WTC11 (cell line): Measurements from ENCODE around the gene DNAJC18. TPM values are rescaled to one million over a fixed set of nuclear protein-coding genes. Genes with fewer than 3 reads are reported as not detected.

Experiments
- ATAC-seq: fragments of 200-7000 bp; cut with Tn5 transposase; 2 replicates; pipeline ENCODE4 v1.10.0; 2021; ENCODE audit warnings: mild to moderate bottlenecking, moderate library complexity
- CTCF ChIA-PET: fragments of 300-600 bp; sonication (Branson Sonifier 250); formaldehyde crosslinking; loops from one replicate; lab custom pipeline; 2021; ENCODE audit warnings: antibody characterized with exemption; lab: Charles Lee
- POLR2A ChIA-PET: fragments of 350-600 bp; sonication (Branson Sonifier 250); formaldehyde crosslinking; loops from one replicate; lab custom pipeline; 2021; ENCODE audit warnings: antibody characterized with exemption; lab: Charles Lee
- DNase-seq: peaks from one replicate; pipeline ENCODE4 v3.0.0; 2021; ENCODE audit warnings: low spot score
- H3K27ac Mint-ChIP-seq: 2 replicates; pipeline ENCODE4 v1.8.0; 2021; ENCODE audit warnings: mixed read lengths
- H3K27me3 Mint-ChIP-seq: 2 replicates; pipeline ENCODE4 v1.8.0; 2021; ENCODE audit warnings: low read depth, mild to moderate bottlenecking, moderate library complexity, mixed read lengths
- H3K36me3 Mint-ChIP-seq: 2 replicates; pipeline ENCODE4 v1.8.0; 2021; ENCODE audit warnings: mixed read lengths
- H3K4me1 Mint-ChIP-seq: 2 replicates; pipeline ENCODE4 v1.8.0; 2022; ENCODE audit warnings: mixed read lengths
- H3K4me3 Mint-ChIP-seq: 2 replicates; pipeline ENCODE4 v1.8.0; 2021; ENCODE audit warnings: mild to moderate bottlenecking, moderate library complexity, mixed read lengths
- H3K9me3 Mint-ChIP-seq: 2 replicates; pipeline ENCODE4 v1.8.0; 2021; ENCODE audit warnings: mixed read lengths
- ARID4B ChIP-seq: sonication (generic); formaldehyde crosslinking; IDR thresholded peaks from 2 replicates; pipeline ENCODE4 v1.8.0; 2023; ENCODE audit warnings: missing genetic modification reagents, mild to moderate bottlenecking, borderline replicate concordance
- ATF2 ChIP-seq: sonication (generic); formaldehyde crosslinking; IDR thresholded peaks from 2 replicates; pipeline ENCODE4 v1.8.1; 2022; ENCODE audit warnings: low read depth, missing genetic modification reagents, borderline replicate concordance
- CREM ChIP-seq: sonication (generic); formaldehyde crosslinking; IDR thresholded peaks from 2 replicates; pipeline ENCODE4 v1.8.1; 2022; ENCODE audit warnings: mild to moderate bottlenecking, missing genetic modification reagents, moderate library complexity
- GTF2I ChIP-seq: fragments of 250-450 bp; sonication (Bioruptor Pico); conservative IDR thresholded peaks from 2 replicates; pipeline ENCODE4 v1.4.0; 2021; ENCODE audit warnings: mild to moderate bottlenecking
- JAZF1 ChIP-seq: fragments of 250-450 bp; sonication (Bioruptor Pico); IDR thresholded peaks from 2 replicates; pipeline ENCODE4 v1.9.0; 2021; ENCODE audit warnings: moderate library complexity, mild to moderate bottlenecking, inconsistent platforms
- NFATC4 ChIP-seq: fragments of 250-450 bp; sonication (Bioruptor Pico); IDR thresholded peaks from 2 replicates; pipeline ENCODE4 v1.9.0; 2021; ENCODE audit warnings: mild to moderate bottlenecking
- NR3C1 ChIP-seq: sonication (generic); formaldehyde crosslinking; conservative IDR thresholded peaks from 2 replicates; pipeline ENCODE4 v1.8.1; 2023; ENCODE audit warnings: low read depth, mild to moderate bottlenecking, missing genetic modification reagents
- OVOL2 ChIP-seq: fragments of 250-450 bp; sonication (Bioruptor Pico); IDR thresholded peaks from 2 replicates; pipeline ENCODE4 v1.9.0; 2021; ENCODE audit warnings: mild to moderate bottlenecking, borderline replicate concordance
- SMAD3 ChIP-seq: sonication (generic); formaldehyde crosslinking; IDR thresholded peaks from 2 replicates; pipeline ENCODE4 v1.8.0; 2022; ENCODE audit warnings: missing genetic modification reagents, mild to moderate bottlenecking, borderline replicate concordance
- TEAD1 ChIP-seq: sonication (generic); formaldehyde crosslinking; IDR thresholded peaks from 2 replicates; pipeline ENCODE4 v1.8.0; 2022; ENCODE audit warnings: mild to moderate bottlenecking, missing genetic modification reagents
- USF1 ChIP-seq: sonication (generic); formaldehyde crosslinking; IDR thresholded peaks from 2 replicates; pipeline ENCODE4 v1.8.0; 2022; ENCODE audit warnings: mild to moderate bottlenecking, missing genetic modification reagents
- ZBTB21 ChIP-seq: sonication (generic); formaldehyde crosslinking; IDR thresholded peaks from 2 replicates; pipeline ENCODE4 v1.8.1; 2023; ENCODE audit warnings: mild to moderate bottlenecking, missing genetic modification reagents, borderline replicate concordance
- ZBTB43 ChIP-seq: sonication (generic); formaldehyde crosslinking; IDR thresholded peaks from 2 replicates; pipeline ENCODE4 v1.8.1; 2023; ENCODE audit warnings: mild to moderate bottlenecking, missing genetic modification reagents
- ZNF281 ChIP-seq: sonication (generic); formaldehyde crosslinking; IDR thresholded peaks from 2 replicates; pipeline ENCODE4 v1.8.0; 2023; ENCODE audit warnings: mild to moderate bottlenecking, missing genetic modification reagents
- ZNF416 ChIP-seq: fragments of 250-450 bp; sonication (Bioruptor Pico); IDR thresholded peaks from 2 replicates; pipeline ENCODE4 v1.9.0; 2021; ENCODE audit warnings: mild to moderate bottlenecking, inconsistent platforms
- ZNF423 ChIP-seq: fragments of 250-450 bp; sonication (Bioruptor Pico); IDR thresholded peaks from 2 replicates; pipeline ENCODE4 v2.1.2; 2022; ENCODE audit warnings: mild to moderate bottlenecking, moderate library complexity
- total RNA-seq: library from RNA; stranded (reverse); gene quantifications from 3 replicates; pipeline ENCODE4 v1.2.3, GENCODE V29; 2021

Gene DNAJC18
- total RNA-seq, 1 experiment from 2014 or later = 23.7 TPM

GRCh38 chr5:139371482-139372435 is 67.6 kb downstream of the DNAJC18 start:
- ATAC-seq = no peak
- DNase-seq = no peak
- Mint-ChIP-seq H3K9me3 (no peaks in the 10 kb centered on the region), H3K27me3 (no peaks in the 10 kb centered on the region), H3K27ac (no peak overlapping the region), H3K4me3 (no peak overlapping the region), H3K4me1 (no peaks in the 10 kb centered on the region), H3K36me3 (peaks cover 37% of the 10 kb centered on the region)
- TF ChIP-seq OVOL2 (CRISPR knock-in tag) (no peak), NR3C1 (CRISPR knock-in tag) (no peak), CREM (CRISPR knock-in tag) (no peak), ZBTB21 (CRISPR knock-in tag) (no peak), ZBTB43 (CRISPR knock-in tag) (no peak), SMAD3 (CRISPR knock-in tag) (no peak), ZNF416 (no peak), ZNF423 (no peak), GTF2I (CRISPR knock-in tag) (no peak), ARID4B (CRISPR knock-in tag) (no peak), NFATC4 (CRISPR knock-in tag) (no peak), JAZF1 (no peak), USF1 (CRISPR knock-in tag) (no peak), ZNF281 (CRISPR knock-in tag) (no peak), ATF2 (CRISPR knock-in tag) (no peak), TEAD1 (CRISPR knock-in tag) (no peak)
- ChIA-PET POLR2A (interaction anchor here (1.1 to 1.2 kb wide), 2 partner anchors 30 to 35 kb away, joined by 3 to 4 read pairs; partner anchors contain the start of gene PAIP2), CTCF (no interaction called here)
